ENCODE results near the gene MCAM.

Gene MCAM

GRCh38 chr11:119320240-119320775, 3.4 kb upstream of the MCAM start:
- Histone ChIP-seq H3K36me3 (replicated peaks) (no peaks in the 10 kb centered on the region), H3K27me3 (replicated peaks) (no peaks in the 10 kb centered on the region), H3K4me3 (ENCODE audit: low read depth, low read length) (peak overlapping the region; percentile 52), H3K27ac (peak overlapping the region; percentile 30)
- in situ Hi-C loops (cut with HindIII; ENCODE audit: low pct_ligation_motif_present, low sequenced_read_pairs): no loop called here
- TF ChIP-seq CTCF (IDR thresholded peaks at IDR 0.05; ENCODE audit: low read depth, low read length, missing control alignments): no peak
- DNase-seq: no peak

- Histone ChIP-seq H3K4me3 (ENCODE audit: low read depth, low read length) (no peak overlapping the region), H3K36me3 (replicated peaks) (no peaks in the 10 kb centered on the region), H3K27me3 (replicated peaks) (no peaks in the 10 kb centered on the region), H3K27ac (no peak overlapping the region)
- in situ Hi-C loops (cut with HindIII; ENCODE audit: low pct_ligation_motif_present, low sequenced_read_pairs): no loop called here
- TF ChIP-seq CTCF (IDR thresholded peaks at IDR 0.05; ENCODE audit: low read depth, low read length, missing control alignments): no peak
- no peak for DNase-seq
Observed at GRCh38 chr11:119319700-119320239, 2.8 kb upstream of the MCAM start.

- no peak overlapping the region for H3K4me3 ChIP-seq (ENCODE audit: low read depth, low read length)
- no peak overlapping the region for H3K27ac ChIP-seq
- no peak for TF ChIP-seq CTCF (IDR thresholded peaks at IDR 0.05; ENCODE audit: low read depth, low read length, missing control alignments)
- no peaks in the 10 kb centered on the region for H3K27me3 ChIP-seq (replicated peaks)
- in situ Hi-C loops (cut with HindIII; ENCODE audit: low pct_ligation_motif_present, low sequenced_read_pairs): no loop called here
- no peak for DNase-seq
- no peaks in the 10 kb centered on the region for H3K36me3 ChIP-seq (replicated peaks)
Observed at GRCh38 chr11:119319136-119319699, 2.3 kb upstream of the MCAM start.

- H3K27ac ChIP-seq: no peak overlapping the region
- no peaks in the 10 kb centered on the region for H3K36me3 ChIP-seq (replicated peaks)
- TF ChIP-seq CTCF (IDR thresholded peaks at IDR 0.05; ENCODE audit: low read depth, low read length, missing control alignments): no peak
- H3K4me3 ChIP-seq (ENCODE audit: low read depth, low read length): no peak overlapping the region
- no peaks in the 10 kb centered on the region for H3K27me3 ChIP-seq (replicated peaks)
- in situ Hi-C loops (cut with HindIII; ENCODE audit: low pct_ligation_motif_present, low sequenced_read_pairs): no loop called here
- DNase-seq: peak; percentile 60
Observed at GRCh38 chr11:119318240-119319135, 1.6 kb upstream of the MCAM start.

GRCh38 chr11:119317592-119318239, 786 bp upstream of the MCAM start:
- in situ Hi-C loops (cut with HindIII; ENCODE audit: low pct_ligation_motif_present, low sequenced_read_pairs): no loop called here
- Histone ChIP-seq H3K4me3 (ENCODE audit: low read depth, low read length) (no peak overlapping the region), H3K27ac (no peak overlapping the region), H3K27me3 (replicated peaks) (no peaks in the 10 kb centered on the region), H3K36me3 (replicated peaks) (no peaks in the 10 kb centered on the region)
- DNase-seq: no peak
- no peak for TF ChIP-seq CTCF (IDR thresholded peaks at IDR 0.05; ENCODE audit: low read depth, low read length, missing control alignments)
